8988T (cell line): ENCODE results near the gene TGFA.
A peak's percentile ranks its signal among the peaks of the same experiment; 100 is the strongest.

Source experiments
- DNase-seq: peaks from one replicate; pipeline ENCODE4 v3.0.0; 2011

TGFA gene

DNA sequence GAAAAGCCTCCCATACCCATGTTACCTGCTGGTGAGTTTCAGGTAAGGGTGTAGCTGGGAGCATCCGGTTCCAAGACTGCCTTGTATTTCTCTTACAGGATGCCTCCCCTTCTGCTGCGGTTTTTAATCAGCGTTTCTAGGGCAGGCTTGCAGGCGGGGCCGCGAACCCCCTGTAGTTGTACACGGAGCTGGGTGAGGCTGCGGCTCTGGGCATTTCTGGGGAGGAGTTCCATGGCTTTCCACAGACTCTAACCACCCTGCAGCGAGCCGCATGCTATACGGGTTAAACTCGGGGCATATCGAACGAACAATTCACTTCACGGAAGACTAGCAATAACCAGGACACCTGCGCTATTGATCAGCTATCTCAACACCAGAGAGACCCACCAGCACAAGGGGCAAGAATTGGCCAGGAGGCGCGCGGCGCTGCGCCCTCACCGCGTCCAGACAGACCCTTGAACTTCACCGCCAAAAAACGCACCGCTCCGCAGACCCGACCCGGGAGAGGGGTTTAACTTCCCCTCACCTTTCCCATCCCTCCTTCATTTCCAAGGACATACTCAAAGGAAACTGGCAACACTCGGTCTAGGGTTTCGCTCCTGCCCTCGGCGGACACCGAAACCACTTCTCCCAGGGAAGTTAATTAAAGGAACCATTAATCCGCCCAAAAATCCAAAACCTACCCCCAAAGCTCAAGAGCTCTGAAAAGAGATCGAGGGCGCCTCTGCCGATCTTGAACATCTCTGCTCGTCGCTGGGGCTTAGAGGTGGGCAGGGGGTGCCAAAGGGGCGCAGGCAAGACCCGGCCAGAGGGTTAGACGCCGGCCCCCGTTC lies 909 bp downstream of the TGFA start:
- no peak for DNase-seq

DNA sequence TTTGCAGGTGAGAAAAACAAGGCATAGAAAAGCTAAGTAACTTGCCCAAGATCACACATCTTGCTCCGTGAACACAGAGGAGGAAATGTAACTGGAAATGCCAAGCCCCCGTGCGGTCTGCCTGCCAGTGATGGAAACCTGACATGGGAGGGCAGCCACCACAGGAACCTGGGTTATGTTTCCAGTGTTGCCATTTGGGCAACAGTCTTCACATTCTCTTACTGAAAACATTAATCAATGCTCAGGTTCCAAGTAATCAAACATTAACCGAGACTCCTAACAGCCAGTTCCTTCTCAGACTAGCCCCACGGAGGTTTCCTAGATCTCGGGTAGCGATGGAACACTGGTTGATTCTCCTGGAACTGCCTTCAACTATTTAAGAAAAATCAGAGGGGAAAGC lies 2.5 kb downstream of the TGFA start:
- no peak for DNase-seq

DNA sequence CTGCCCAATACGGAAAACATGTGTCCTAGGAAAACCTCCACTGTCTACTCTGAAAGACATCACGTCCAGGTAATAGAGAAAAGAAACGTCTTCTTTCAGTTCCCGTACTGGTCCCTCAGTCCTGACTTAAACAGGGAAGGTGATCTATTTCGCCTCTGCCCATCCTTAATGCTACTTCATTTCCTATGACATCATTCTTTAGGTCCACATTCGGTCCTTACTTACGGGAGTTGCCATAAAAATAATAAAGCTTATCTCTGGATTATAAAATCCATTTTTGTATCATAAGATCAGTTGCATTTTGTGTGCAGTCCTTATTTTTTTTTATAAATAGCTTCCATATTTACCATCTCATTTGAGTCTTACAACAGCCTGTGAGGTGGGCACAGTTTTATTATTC lies 3.7 kb downstream of the TGFA start:
- DNase-seq = no peak

GRCh38 chr2:70549064-70549710 lies 4.4 kb downstream of the TGFA start:
- no peak for DNase-seq

- no peak for DNase-seq
These were observed 5.4 kb downstream of the TGFA start for GRCh38 chr2:70548233-70548632.

- no peak for DNase-seq
These were observed 6.7 kb downstream of the TGFA start for GRCh38 chr2:70546885-70547284.

- DNase-seq = no peak
These were observed 7.2 kb downstream of the TGFA start for GRCh38 chr2:70546376-70546775.

- DNase-seq = no peak
These were observed 12.1 kb downstream of the TGFA start for GRCh38 chr2:70541481-70542020.

DNA sequence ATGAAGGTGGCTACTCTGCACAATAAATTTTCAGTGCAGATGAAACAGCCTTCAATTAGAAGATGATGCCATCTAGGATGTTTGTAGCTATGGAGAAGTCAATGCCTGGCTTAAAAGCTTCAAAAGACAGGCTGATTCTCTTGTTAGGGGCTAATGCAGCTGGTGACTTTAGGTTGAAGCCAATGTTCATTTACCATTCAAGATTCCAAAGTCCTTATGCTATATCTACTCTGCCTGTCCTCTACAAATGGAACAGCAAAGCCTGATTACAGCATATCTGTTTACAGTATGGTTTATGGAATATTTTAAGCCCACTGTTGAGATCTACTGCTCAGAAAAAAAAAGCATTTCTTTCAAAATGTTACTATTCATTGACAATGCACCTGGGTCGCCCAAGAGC lies 15.8 kb downstream of the TGFA start:
- DNase-seq = no peak

DNA sequence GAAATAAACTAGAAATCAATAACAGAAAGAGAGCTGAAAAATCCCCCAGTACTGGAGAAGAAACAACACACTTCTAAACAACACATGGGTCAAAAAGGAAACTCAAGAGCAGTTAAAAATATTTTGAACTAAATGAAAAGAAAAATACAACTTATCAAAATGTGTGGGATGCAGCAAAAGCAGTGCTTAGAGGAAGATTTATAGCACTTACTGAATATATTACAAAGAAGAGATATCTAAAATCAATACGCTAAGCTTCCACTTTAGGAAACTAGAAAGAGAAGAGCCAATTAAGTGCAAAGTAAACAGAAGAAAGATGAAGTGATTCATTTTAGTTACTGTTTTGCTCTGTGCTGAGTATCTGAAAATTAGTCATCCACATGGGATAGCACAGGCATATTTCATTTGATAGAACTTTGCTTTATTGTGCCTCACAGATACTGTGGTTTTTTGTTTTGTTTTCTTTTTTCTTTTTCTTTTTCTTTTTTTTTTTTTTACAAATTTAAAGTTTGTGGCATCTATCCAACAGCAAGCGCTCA lies 17.0 kb downstream of the TGFA start:
- no peak for DNase-seq

- DNase-seq = no peak
These were observed 18.1 kb downstream of the TGFA start for GRCh38 chr2:70535573-70535972.

- no peak for DNase-seq
These were observed 19.3 kb downstream of the TGFA start for GRCh38 chr2:70534183-70534836.

- DNase-seq = no peak
These were observed 21.2 kb downstream of the TGFA start for GRCh38 chr2:70532244-70532935.

DNA sequence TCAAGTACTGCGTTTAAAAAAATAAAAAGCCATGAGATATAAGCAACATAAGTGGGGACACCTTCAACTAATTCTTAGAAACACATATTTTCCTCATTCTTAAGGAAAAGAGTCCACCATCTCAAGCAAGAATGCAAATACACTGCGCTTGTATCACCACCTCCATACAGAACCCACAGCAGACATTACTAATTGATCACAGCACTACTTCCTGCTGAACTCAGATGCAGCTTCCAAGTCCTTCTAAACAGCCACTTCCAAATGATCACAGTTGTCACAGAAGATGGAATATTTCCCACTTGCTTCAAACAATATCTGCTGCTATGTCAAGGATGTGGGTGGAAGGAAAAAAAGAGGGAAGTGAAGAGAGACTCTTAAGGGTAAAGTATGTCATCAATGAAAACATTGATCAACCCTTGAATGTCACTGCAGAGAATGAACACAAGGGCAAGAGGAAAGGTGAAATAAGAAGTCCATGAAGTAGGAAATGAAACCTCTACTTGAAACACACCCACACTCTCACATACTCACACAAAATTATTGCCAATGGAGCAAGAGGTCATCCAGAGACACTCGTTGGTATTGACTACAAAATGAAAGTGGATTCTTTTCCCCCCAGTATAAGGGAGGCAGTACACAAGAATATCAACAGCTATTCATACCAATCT lies 22.1 kb downstream of the TGFA start:
- no peak for DNase-seq

DNA sequence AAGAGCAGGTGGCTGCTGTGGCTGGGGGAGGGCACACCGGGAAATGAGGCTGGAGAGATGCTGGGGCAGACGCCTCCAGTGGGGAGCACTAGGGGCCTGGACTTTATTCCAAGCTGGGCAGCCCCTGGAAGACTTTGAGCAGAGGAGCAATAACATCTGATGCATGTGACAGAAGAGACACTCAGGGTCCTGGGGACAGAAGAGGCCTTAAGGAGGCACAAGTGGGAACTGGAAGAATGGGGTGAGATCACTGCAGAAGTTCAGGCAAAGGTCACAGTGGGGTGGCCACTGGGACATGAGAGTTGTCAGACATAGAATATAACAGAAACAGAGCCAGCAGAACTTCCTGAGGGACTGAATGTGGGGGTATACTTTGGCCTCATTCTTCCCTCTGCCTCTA lies 24.0 kb downstream of the TGFA start:
- DNase-seq = no peak

DNA sequence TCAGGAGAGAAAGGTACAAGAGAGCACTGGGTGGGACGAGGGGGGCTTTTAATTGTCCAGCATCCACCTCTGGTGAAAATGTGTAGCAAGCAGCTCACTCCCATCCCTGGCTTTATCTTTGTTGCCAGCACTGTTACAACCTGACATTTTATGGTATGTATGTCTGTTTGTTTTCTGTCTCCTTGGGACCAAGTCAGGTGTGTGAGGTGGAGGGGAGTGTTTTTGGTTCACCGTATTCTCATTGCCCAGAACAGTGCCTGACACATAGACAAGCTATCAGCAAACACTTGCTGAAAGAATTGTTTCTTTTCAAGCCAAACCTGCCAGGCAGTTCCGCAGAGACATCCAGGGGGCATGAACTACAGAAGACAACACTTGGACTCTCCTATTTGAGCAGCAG lies 24.7 kb downstream of the TGFA start:
- no peak for DNase-seq

DNA sequence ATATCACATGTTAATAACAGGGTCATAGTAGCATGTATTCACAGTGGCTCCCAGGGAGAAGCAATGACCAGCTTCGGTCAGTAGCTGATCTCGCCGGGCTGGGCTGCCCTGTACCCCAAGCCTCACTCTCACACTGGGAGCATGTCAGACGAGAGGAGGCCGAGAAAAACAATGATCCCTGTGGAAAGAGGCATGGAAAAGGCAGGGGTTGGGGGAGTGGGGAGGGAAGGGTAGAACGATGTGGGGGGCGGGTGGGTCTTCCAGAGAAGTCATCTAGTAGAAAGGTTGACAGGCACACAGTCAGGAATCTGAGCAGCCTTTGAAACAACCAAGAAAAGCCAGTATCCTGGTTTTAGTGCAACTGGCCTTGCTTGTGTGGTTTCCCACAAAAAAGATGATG lies 25.4 kb downstream of the TGFA start:
- DNase-seq = no peak

- DNase-seq = no peak
These were observed 26.1 kb downstream of the TGFA start for GRCh38 chr2:70527447-70528080.

DNA sequence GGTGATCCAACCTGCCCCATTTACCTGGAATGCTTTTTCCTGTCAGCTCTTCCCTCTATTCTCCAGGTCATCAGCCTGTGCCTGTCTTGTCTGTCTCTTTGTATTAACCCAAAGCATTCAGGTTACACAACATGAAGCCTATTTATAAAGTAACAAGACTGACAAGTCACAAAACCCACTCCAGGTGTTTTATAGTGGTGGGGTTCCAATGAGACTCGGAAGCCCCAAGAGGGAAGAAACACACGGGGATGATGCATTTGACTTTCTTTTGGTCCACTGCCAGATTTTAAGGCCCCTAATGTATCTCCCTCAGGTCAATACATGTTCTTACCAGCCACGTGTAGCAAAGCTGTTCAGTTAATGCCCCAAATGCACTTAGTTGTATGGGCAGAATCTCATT lies 27.5 kb downstream of the TGFA start:
- no peak for DNase-seq

DNA sequence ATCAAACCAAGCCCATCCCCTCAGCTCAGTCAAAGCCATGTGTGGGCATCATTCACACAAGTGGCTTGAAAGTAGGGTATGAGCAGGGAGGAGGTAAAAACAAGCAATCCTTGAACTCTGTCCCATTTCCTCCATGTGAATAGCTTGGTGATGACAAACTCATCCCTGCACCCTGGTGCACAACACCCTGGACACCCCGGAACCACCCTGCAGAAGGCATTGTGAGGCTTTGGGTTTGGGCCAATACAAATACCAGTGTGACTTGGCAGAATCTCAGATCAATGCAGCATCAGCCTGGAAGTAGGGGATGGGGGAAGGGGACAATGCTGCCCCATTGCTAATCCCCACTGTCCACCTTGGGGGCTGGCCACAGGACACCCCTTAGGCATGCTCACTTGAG lies 28.6 kb downstream of the TGFA start:
- DNase-seq = no peak

DNA sequence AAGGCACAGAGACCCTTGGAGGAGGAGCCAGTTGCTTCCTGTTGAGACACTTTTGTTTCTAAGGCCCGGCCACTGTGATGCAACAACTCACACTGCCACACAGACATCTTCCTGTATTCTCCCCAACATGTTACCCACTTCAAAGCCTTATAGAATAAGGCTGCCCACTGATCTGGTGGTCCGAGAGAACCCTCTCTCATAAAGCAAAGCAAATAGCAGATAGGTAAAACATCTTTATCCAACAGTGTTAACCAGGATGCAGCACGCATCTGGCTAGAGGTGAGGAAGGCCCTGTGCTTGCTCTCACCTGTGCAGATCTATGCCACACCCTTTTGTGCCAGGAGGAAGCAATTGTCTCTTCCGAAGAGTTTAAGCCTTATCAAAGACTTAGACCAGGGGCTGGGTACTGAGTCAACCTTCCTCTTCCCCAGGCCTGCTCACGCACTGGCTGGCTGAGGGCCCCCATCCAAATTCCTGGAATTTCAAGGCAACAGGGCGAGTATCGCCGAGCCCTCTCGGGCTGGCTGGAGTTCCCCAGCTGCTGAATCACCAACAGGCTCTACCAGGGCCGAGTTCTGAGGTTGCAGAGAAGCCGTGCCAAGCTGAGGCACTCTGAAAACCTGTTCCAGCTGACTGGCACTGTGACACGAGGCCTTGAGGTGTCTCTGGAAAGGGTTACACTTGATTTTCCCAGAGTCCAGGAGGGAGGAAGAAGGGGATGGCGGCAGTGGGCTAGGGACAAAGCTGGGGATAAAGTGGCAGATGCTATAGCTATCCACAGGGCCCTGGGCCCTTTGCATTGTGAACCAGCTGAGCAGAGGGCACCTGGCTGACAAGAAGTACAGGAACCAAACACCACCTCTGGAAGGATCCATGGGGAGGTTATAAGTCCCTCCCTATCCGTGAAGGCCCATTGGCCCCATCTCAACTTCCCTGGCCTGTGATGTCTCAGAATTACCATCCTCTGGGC lies 29.3 kb downstream of the TGFA start:
- peak; percentile 66 for DNase-seq
